Endothelial cell (in vitro differentiated cells): Measurements from ENCODE around the gene SSU72. TPM values are rescaled to one million over a fixed set of nuclear protein-coding genes. Genes with fewer than 3 reads are reported as not detected.

Source experiments
- DNase-seq: peaks from one replicate; pipeline ENCODE4 v3.0.0; 2021; ENCODE audit warnings: low spot score
- H3K27ac Mint-ChIP-seq: one replicate; pipeline ENCODE4 v1.8.0; 2021; ENCODE audit warnings: mixed read lengths, inconsistent platforms; ENCODE audit not compliant: unreplicated experiment
- H3K27me3 Mint-ChIP-seq: one replicate; pipeline ENCODE4 v1.8.0; 2021; ENCODE audit warnings: mild to moderate bottlenecking, moderate library complexity, mixed read lengths, inconsistent platforms; ENCODE audit not compliant: unreplicated experiment
- H3K36me3 Mint-ChIP-seq: one replicate; pipeline ENCODE4 v1.8.0; 2021; ENCODE audit warnings: mild to moderate bottlenecking, low read depth, mixed read lengths, inconsistent platforms; ENCODE audit not compliant: unreplicated experiment
- H3K4me1 Mint-ChIP-seq: one replicate; pipeline ENCODE4 v1.8.0; 2021; ENCODE audit warnings: mild to moderate bottlenecking, mixed read lengths, inconsistent platforms; ENCODE audit not compliant: unreplicated experiment
- H3K4me3 Mint-ChIP-seq: one replicate; pipeline ENCODE4 v1.8.0; 2021; ENCODE audit warnings: mild to moderate bottlenecking, mixed read lengths, inconsistent platforms; ENCODE audit not compliant: unreplicated experiment
- H3K9me3 Mint-ChIP-seq: one replicate; pipeline ENCODE4 v1.8.0; 2021; ENCODE audit warnings: mixed read lengths, inconsistent platforms; ENCODE audit not compliant: unreplicated experiment
- CTCF ChIP-seq: fragments of 200-600 bp; sonication (generic); IDR thresholded peaks from one replicate; pipeline ENCODE4 v1.5.0; 2021; ENCODE audit warnings: antibody characterized with exemption; ENCODE audit not compliant: unreplicated experiment
- long read RNA-seq: library from polyadenylated mRNA; unstranded; transcript quantifications from one replicate; pipeline ENCODE4 v2.0.0, GENCODE V29; 2020; ENCODE audit not compliant: unreplicated experiment
- total RNA-seq: library from RNA; stranded (reverse); fragmentation: NEBNext Ultra II Directional; extraction: Animal tissue kit (Norgen Biotek cat#: 25700); gene quantifications from one replicate; pipeline ENCODE4 v1.2.1, GENCODE V29; 2021; ENCODE audit not compliant: unreplicated experiment

The SSU72 gene
- total RNA-seq: 114 TPM
- long read RNA-seq, full-length matches to known transcripts: 155 of 167 reads
- long read RNA-seq, partial matches to known transcripts: 2 of 167 reads
- long read RNA-seq, other reads (novel, unspliced or antisense): 10 of 167 reads

- peaks cover 14% of the 10 kb centered on the region for H3K27me3 Mint-ChIP-seq
- TF ChIP-seq CTCF: no peak
- peak; percentile 92 for DNase-seq
Measured at GRCh38 chr1:1574721-1575537, at the start of gene SSU72. TSS of gene SSU72 (minus strand) at chr1:1574863. CDS start at chr1:1574557, 306 bp downstream.

GRCh38 chr1:1623631-1624442, 49.2 kb upstream of the SSU72 start:
- no peak for DNase-seq

More at GRCh38 chr1:1574721-1575537, at the start of gene SSU72:
- Mint-ChIP-seq H3K27ac (peak within 1 kb of the TSS; percentile 99), H3K4me3 (peak within 1 kb of the TSS; percentile 99), H3K9me3 (no peaks in the 10 kb centered on the region), H3K4me1 (peaks cover 22% of the 10 kb centered on the region), H3K36me3 (peaks cover 17% of the 10 kb centered on the region)

GRCh38 chr1:1623181-1623630, 48.5 kb upstream of the SSU72 start:
- no peak for TF ChIP-seq CTCF
- no peak overlapping the region for H3K27ac Mint-ChIP-seq
- peaks cover 5% of the 10 kb centered on the region for H3K36me3 Mint-ChIP-seq
- H3K4me3 Mint-ChIP-seq: no peak overlapping the region
- DNase-seq: no peak
- H3K4me1 Mint-ChIP-seq: peaks cover 2% of the 10 kb centered on the region
- H3K27me3 Mint-ChIP-seq: peaks cover 2% of the 10 kb centered on the region
- no peaks in the 10 kb centered on the region for H3K9me3 Mint-ChIP-seq

More at GRCh38 chr1:1623631-1624442, 49.2 kb upstream of the SSU72 start:
- Mint-ChIP-seq H3K27me3 (peaks cover 2% of the 10 kb centered on the region), H3K4me3 (no peak overlapping the region), H3K4me1 (peaks cover 2% of the 10 kb centered on the region), H3K36me3 (peaks cover 5% of the 10 kb centered on the region), H3K9me3 (no peaks in the 10 kb centered on the region), H3K27ac (no peak overlapping the region)
- TF ChIP-seq CTCF: no peak

- no peak for TF ChIP-seq CTCF
- Mint-ChIP-seq H3K36me3 (peaks cover 6% of the 10 kb centered on the region), H3K27me3 (peaks cover 2% of the 10 kb centered on the region), H3K27ac (peak overlapping the region; percentile 81), H3K9me3 (no peaks in the 10 kb centered on the region), H3K4me3 (peak overlapping the region; percentile 33), H3K4me1 (peaks cover 2% of the 10 kb centered on the region)
- DNase-seq: no peak
Measured at GRCh38 chr1:1622788-1623094, 48.1 kb upstream of the SSU72 start.
